C4-2B (cell line): ENCODE data around the gene DCLRE1A.
"Not testable (repeated sequence)": the region's sequence is repeated elsewhere in the genome, so short reads cannot be mapped to it uniquely, and the experiment has no call there.

Experiments used
- CTCF ChIP-seq: fragments of 450-650 bp; conservative IDR thresholded peaks from 2 replicates; pipeline ENCODE4 v1.5.1; 2017; ENCODE audit warnings: mild to moderate bottlenecking
- ZFX ChIP-seq: fragments of 450-650 bp; IDR thresholded peaks from 2 replicates; pipeline ENCODE4 v1.6.1; 2017

DNA sequence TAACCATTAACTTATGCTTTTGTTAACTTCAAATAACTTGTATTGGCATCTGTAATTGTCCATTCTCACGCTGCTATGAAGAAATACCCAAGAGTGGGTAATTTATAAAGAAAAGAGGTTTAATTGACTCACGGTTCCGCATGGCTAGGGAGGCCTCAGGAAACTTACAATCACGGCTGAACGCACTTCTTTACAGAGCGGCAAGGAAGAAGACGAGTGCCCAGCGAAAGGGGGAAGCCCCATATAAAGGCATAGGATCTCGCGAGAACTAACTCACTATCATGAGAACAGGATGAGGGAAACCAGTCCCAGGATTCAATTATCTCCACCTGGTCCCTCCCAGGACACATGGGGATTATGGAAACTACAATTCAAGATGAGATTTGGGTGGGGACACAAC, 25.3 kb downstream of the DCLRE1A start:
- TF ChIP-seq CTCF, ZFX: not testable (repeated sequence)
